ENCODE measurements around the gene PAXX.

GRCh38 chr9:136953771-136954269 lies 38.4 kb upstream of the PAXX start:
- TF ChIP-seq POLR2A (IDR thresholded peaks at IDR 0.05): no peak
- TF ChIP-seq, protein P1, sequence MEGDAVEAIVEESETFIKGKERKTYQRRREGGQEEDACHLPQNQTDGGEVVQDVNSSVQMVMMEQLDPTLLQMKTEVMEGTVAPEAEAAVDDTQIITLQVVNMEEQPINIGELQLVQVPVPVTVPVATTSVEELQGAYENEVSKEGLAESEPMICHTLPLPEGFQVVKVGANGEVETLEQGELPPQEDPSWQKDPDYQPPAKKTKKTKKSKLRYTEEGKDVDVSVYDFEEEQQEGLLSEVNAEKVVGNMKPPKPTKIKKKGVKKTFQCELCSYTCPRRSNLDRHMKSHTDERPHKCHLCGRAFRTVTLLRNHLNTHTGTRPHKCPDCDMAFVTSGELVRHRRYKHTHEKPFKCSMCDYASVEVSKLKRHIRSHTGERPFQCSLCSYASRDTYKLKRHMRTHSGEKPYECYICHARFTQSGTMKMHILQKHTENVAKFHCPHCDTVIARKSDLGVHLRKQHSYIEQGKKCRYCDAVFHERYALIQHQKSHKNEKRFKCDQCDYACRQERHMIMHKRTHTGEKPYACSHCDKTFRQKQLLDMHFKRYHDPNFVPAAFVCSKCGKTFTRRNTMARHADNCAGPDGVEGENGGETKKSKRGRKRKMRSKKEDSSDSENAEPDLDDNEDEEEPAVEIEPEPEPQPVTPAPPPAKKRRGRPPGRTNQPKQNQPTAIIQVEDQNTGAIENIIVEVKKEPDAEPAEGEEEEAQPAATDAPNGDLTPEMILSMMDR (IDR thresholded peaks at IDR 0.05): no peak

All from tibial nerve (tissue), 3 donors.